Esophagus (tissue), 2 donors: ENCODE measurements around the gene CRYGA. TPM values are rescaled to one million over a fixed set of nuclear protein-coding genes. Genes with fewer than 3 reads are reported as not detected.

Experiments used
- H3K27ac ChIP-seq, 2 donors: one replicate each; pipeline ENCODE4 v1.5.1; 2013; ENCODE audit warnings: low read depth in 2 of 2, mild to moderate bottlenecking in 2 of 2, inconsistent platforms in 1 of 2, low read length in 1 of 2, moderate library complexity in 1 of 2
- H3K27me3 ChIP-seq, 2 donors: one replicate each; pipeline ENCODE4 v1.6.1; 2013; ENCODE audit warnings: low read length in 2 of 2, control low read depth in 1 of 2, mild to moderate bottlenecking in 1 of 2; ENCODE audit not compliant: insufficient read depth in 2 of 2, control insufficient read depth in 1 of 2
- H3K36me3 ChIP-seq, 2 donors: one replicate each; pipeline ENCODE4 v1.6.1; 2013; ENCODE audit warnings: low read length in 1 of 2; ENCODE audit not compliant: control insufficient read depth in 2 of 2, insufficient read depth in 2 of 2
- H3K4me1 ChIP-seq, 2 donors: one replicate each; pipeline ENCODE4 v1.6.1; 2013; ENCODE audit warnings: low read length in 1 of 2; ENCODE audit not compliant: control insufficient read depth in 2 of 2, insufficient read depth in 2 of 2
- H3K4me3 ChIP-seq, 2 donors: one replicate each; pipeline ENCODE4 v1.5.1; 2013; ENCODE audit warnings: low read length in 2 of 2, mild to moderate bottlenecking in 2 of 2, low read depth in 1 of 2, moderate library complexity in 1 of 2
- H3K9me3 ChIP-seq, 2 donors: one replicate each; pipeline ENCODE4 v1.6.1; 2013; ENCODE audit warnings: mild to moderate bottlenecking in 2 of 2, low read depth in 1 of 2, low read length in 1 of 2, moderate library complexity in 1 of 2; ENCODE audit not compliant: control insufficient read depth in 2 of 2, insufficient read depth in 1 of 2
- WGBS, 2 donors: extraction: QIAGEN DNeasy Blood & Tissue Kit; methylation state at CpG; one replicate each; pipeline ENCODE4 v1.1.7; 2013; 5-methylcytosine and 5-hydroxymethylcytosine counted together
- polyA plus RNA-seq, 2 donors: library from polyadenylated mRNA; stranded (reverse); fragments of 200-250 nt; gene quantifications; one replicate each; pipeline ENCODE4 v1.2.3, GENCODE V29; 2013
- donor health status: healthy with polysubstance abuse.
- donor health status: Bipolar disorder and iron deficiency.

Gene CRYGA
- polyA plus RNA-seq, 2 donors = not detected

GRCh38 chr2:208174144-208174543, 10.8 kb upstream of the CRYGA start:
- H3K36me3 ChIP-seq = no peaks in the 10 kb centered on the region
- H3K4me3 ChIP-seq = no peak overlapping the region
- no peak overlapping the region for H3K27ac ChIP-seq
- whole genome bisulfite sequencing, 2 donors = 81 to 82% methylated on average over 9 of the region's 9 CpGs
- no peaks in the 10 kb centered on the region for H3K9me3 ChIP-seq
- H3K4me1 ChIP-seq = no peaks in the 10 kb centered on the region
- no peaks in the 10 kb centered on the region for H3K27me3 ChIP-seq

- Histone ChIP-seq H3K27ac (no peak overlapping the region), H3K4me1 (no peaks in the 10 kb centered on the region), H3K4me3 (no peak overlapping the region), H3K9me3 (no peaks in the 10 kb centered on the region), H3K27me3 (no peaks in the 10 kb centered on the region), H3K36me3 (no peaks in the 10 kb centered on the region)
- WGBS, 2 donors = 70% methylated on average over 4 of the region's 4 CpGs
Observed at GRCh38 chr2:208172125-208172524, 8.7 kb upstream of the CRYGA start.

- no peaks in the 10 kb centered on the region for H3K9me3 ChIP-seq
- H3K4me3 ChIP-seq = no peak overlapping the region
- WGBS, 2 donors = 79 to 91% methylated on average over 2 of the region's 2 CpGs
- no peak overlapping the region for H3K27ac ChIP-seq
- H3K4me1 ChIP-seq = no peaks in the 10 kb centered on the region
- H3K36me3 ChIP-seq = no peaks in the 10 kb centered on the region
- peaks cover 0 to 5% of the 10 kb centered on the region in 2 donors for H3K27me3 ChIP-seq
Observed at GRCh38 chr2:208164951-208165755, 1.8 kb upstream of the CRYGA start.

- 54 to 70% methylated on average over 2 of the region's 2 CpGs for WGBS, 2 donors
- Histone ChIP-seq H3K9me3 (no peaks in the 10 kb centered on the region), H3K4me1 (no peaks in the 10 kb centered on the region), H3K27ac (no peak overlapping the region), H3K4me3 (no peak overlapping the region), H3K27me3 (no peaks in the 10 kb centered on the region), H3K36me3 (no peaks in the 10 kb centered on the region)
Observed at GRCh38 chr2:208156439-208156838, 7.0 kb downstream of the CRYGA start.

GRCh38 chr2:208153156-208153555, 10.2 kb downstream of the CRYGA start:
- no peaks in the 10 kb centered on the region for H3K36me3 ChIP-seq
- no peak overlapping the region for H3K4me3 ChIP-seq
- H3K27me3 ChIP-seq = no peaks in the 10 kb centered on the region
- no peaks in the 10 kb centered on the region for H3K9me3 ChIP-seq
- no peak overlapping the region for H3K27ac ChIP-seq
- no peaks in the 10 kb centered on the region for H3K4me1 ChIP-seq

- Histone ChIP-seq H3K27ac (no peak overlapping the region), H3K9me3 (no peaks in the 10 kb centered on the region), H3K27me3 (no peaks in the 10 kb centered on the region), H3K4me1 (no peaks in the 10 kb centered on the region), H3K4me3 (no peak overlapping the region), H3K36me3 (no peaks in the 10 kb centered on the region)
- 81 to 85% methylated on average over 1 of the region's 1 CpG for WGBS, 2 donors
Observed at GRCh38 chr2:208150956-208151355, 12.4 kb downstream of the CRYGA start.

GRCh38 chr2:208150094-208150493, 13.3 kb downstream of the CRYGA start:
- H3K27ac ChIP-seq = no peak overlapping the region
- H3K9me3 ChIP-seq = no peaks in the 10 kb centered on the region
- no peaks in the 10 kb centered on the region for H3K36me3 ChIP-seq
- no peak overlapping the region for H3K4me3 ChIP-seq
- no peaks in the 10 kb centered on the region for H3K27me3 ChIP-seq
- H3K4me1 ChIP-seq = no peaks in the 10 kb centered on the region

- Histone ChIP-seq H3K27me3 (no peaks in the 10 kb centered on the region), H3K4me3 (no peak overlapping the region), H3K27ac (no peak overlapping the region), H3K4me1 (no peaks in the 10 kb centered on the region), H3K9me3 (no peaks in the 10 kb centered on the region), H3K36me3 (no peaks in the 10 kb centered on the region)
- 74 to 75% methylated on average over 2 of the region's 2 CpGs for WGBS, 2 donors
Observed at GRCh38 chr2:208148803-208149202, 14.6 kb downstream of the CRYGA start.

- H3K4me3 ChIP-seq = no peak overlapping the region
- H3K36me3 ChIP-seq = no peaks in the 10 kb centered on the region
- no peaks in the 10 kb centered on the region for H3K9me3 ChIP-seq
- H3K4me1 ChIP-seq = no peaks in the 10 kb centered on the region
- 83 to 86% methylated on average over 3 of the region's 3 CpGs for WGBS, 2 donors
- no peak overlapping the region for H3K27ac ChIP-seq
- H3K27me3 ChIP-seq = no peaks in the 10 kb centered on the region
Observed at GRCh38 chr2:208147759-208148158, 15.6 kb downstream of the CRYGA start.

GRCh38 chr2:208147008-208147407, 16.4 kb downstream of the CRYGA start:
- Histone ChIP-seq H3K27me3 (no peaks in the 10 kb centered on the region), H3K4me3 (no peak overlapping the region), H3K4me1 (no peaks in the 10 kb centered on the region), H3K27ac (no peak overlapping the region), H3K9me3 (no peaks in the 10 kb centered on the region), H3K36me3 (no peaks in the 10 kb centered on the region)
